ENCODE results near the gene CD40. TPM values are rescaled to one million over a fixed set of nuclear protein-coding genes. Genes with fewer than 3 reads are reported as not detected.

CD40 gene
- polyA plus RNA-seq, 3 donors, result 14.4 to 26.1 (median 18.8) TPM

DNA sequence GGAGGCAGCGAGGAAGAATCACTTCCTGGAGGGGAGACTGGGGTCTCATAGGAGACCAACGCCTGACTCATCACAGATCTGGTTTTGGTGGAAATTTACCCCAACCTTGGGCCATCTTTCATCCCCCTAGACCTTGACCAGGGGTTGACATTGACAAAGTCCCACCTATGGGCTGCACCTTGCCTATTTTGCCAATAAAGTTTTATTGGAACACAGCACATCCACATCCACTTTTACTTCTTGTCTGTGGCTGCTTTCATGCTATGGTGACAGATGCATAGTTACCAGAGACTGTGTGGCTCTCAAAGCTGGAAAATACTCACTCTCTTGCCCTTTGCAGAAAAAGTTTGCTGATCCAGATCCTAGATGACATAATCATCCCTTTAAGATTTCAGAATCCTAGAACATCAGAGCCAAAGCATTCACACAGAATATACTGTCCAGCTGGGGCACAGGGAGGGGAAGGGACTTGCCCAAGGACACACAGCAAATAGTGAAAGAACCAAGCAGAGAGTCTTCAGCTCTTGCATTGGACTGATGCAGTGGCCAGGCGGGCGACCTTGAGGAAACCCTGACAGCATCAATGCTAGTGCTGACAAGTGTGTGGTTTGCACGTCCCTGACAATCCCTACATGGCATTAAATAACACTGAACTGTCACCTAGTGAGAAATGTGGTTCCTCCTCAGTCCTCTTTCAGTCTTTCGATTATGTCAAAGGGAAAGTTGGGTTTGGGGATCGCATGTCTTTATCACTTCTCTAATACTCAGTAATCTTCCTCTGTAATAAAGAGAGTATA is 41.2 kb downstream of the CD40 start:
- Mint-ChIP-seq H3K27me3 (ENCODE audit: low read depth in 3 of 3) (peaks cover 16 to 18% (median 16%) of the 10 kb centered on the region in 3 donors), H3K4me1 (no peaks in the 10 kb centered on the region), H3K9me3 (no peaks in the 10 kb centered on the region), H3K36me3 (no peaks in the 10 kb centered on the region), H3K27ac (no peak overlapping the region), H3K4me3 (no peak overlapping the region)
- TF ChIP-seq, protein P1, sequence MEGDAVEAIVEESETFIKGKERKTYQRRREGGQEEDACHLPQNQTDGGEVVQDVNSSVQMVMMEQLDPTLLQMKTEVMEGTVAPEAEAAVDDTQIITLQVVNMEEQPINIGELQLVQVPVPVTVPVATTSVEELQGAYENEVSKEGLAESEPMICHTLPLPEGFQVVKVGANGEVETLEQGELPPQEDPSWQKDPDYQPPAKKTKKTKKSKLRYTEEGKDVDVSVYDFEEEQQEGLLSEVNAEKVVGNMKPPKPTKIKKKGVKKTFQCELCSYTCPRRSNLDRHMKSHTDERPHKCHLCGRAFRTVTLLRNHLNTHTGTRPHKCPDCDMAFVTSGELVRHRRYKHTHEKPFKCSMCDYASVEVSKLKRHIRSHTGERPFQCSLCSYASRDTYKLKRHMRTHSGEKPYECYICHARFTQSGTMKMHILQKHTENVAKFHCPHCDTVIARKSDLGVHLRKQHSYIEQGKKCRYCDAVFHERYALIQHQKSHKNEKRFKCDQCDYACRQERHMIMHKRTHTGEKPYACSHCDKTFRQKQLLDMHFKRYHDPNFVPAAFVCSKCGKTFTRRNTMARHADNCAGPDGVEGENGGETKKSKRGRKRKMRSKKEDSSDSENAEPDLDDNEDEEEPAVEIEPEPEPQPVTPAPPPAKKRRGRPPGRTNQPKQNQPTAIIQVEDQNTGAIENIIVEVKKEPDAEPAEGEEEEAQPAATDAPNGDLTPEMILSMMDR (IDR thresholded peaks at IDR 0.05), result no peak
- no peaks in the 10 kb centered on the region for H3K36me3 ChIP-seq (replicated peaks in 1 of 2; ENCODE audit: control insufficient read depth in 1 of 2, insufficient read depth in 2 of 2, low read length in 2 of 2)
- 49% methylated on average over 3 of the region's 7 CpGs for WGBS (ENCODE audit: insufficient coverage)
- no peak overlapping the region for H2AFZ ChIP-seq (ENCODE audit: insufficient read depth, low read depth, low read length, poor library complexity, severe bottlenecking)
- no peaks in the 10 kb centered on the region for H3K27me3 ChIP-seq (ENCODE audit: control insufficient read depth in 2 of 2, insufficient read depth in 2 of 2, low read length in 2 of 2)
- H3K9me3 ChIP-seq (replicated peaks in 1 of 2; ENCODE audit: control insufficient read depth in 1 of 2, insufficient read depth in 1 of 2, low read length in 2 of 2), result no peaks in the 10 kb centered on the region
- no peaks in the 10 kb centered on the region for H3K4me1 ChIP-seq (ENCODE audit: control insufficient read depth in 1 of 2, insufficient read depth in 2 of 2, low read length in 2 of 2)
- H3K27ac ChIP-seq (ENCODE audit: low read depth in 1 of 2, low read length in 2 of 2), result no peak overlapping the region
- intact Hi-C loops (cut with micrococcal nuclease), result no loop called here
- H4K20me1 ChIP-seq (ENCODE audit: insufficient read depth, low read length), result no peaks in the 10 kb centered on the region
- H3K9ac ChIP-seq (ENCODE audit: insufficient read depth, low read length, poor library complexity, severe bottlenecking), result no peak overlapping the region
- H3K4me3 ChIP-seq (replicated peaks in 1 of 3; ENCODE audit: low read depth in 2 of 3, low read length in 3 of 3), result no peak overlapping the region
- DNase-seq, result no peak
- H3K4me2 ChIP-seq (replicated peaks; ENCODE audit: extremely low read depth, low read length, poor library complexity, severe bottlenecking), result no peak overlapping the region
- H3K79me2 ChIP-seq (ENCODE audit: insufficient read depth, low read length), result no peaks in the 10 kb centered on the region

DNA sequence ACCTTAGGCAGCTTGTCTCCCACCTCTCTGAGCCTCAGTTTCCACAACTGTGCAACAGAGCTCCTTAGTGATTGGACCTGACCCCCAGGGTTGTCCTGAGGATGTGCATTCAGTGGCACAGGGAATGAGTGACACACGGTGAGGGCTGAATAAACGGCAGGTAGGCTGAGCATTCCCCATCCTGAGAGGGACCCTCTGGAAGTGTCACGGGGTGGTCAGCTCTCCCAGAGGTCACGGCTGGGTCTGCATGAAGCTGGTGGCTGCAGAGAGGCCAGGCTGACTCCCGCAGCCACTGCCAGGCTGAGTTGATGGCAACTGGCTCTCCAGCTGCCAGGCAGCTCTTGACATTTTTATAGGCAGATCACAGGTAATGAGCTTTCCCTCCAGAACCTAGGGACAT is 42.5 kb downstream of the CD40 start:
- no peak overlapping the region for H3K4me3 ChIP-seq (replicated peaks in 1 of 3; ENCODE audit: low read depth in 2 of 3, low read length in 3 of 3)
- H2AFZ ChIP-seq (ENCODE audit: insufficient read depth, low read depth, low read length, poor library complexity, severe bottlenecking), result no peak overlapping the region
- no peak overlapping the region for H3K4me2 ChIP-seq (replicated peaks; ENCODE audit: extremely low read depth, low read length, poor library complexity, severe bottlenecking)
- DNase-seq, result no peak
- TF ChIP-seq, protein P1 (IDR thresholded peaks at IDR 0.05), result no peak
- intact Hi-C loops (cut with micrococcal nuclease), result no loop called here
- H3K9me3 ChIP-seq (replicated peaks in 1 of 2; ENCODE audit: control insufficient read depth in 1 of 2, insufficient read depth in 1 of 2, low read length in 2 of 2), result no peaks in the 10 kb centered on the region
- H3K27ac ChIP-seq (ENCODE audit: low read depth in 1 of 2, low read length in 2 of 2), result no peak overlapping the region
- Mint-ChIP-seq H3K4me1 (no peaks in the 10 kb centered on the region), H3K27me3 (ENCODE audit: low read depth in 3 of 3) (peaks cover 9 to 15% (median 11%) of the 10 kb centered on the region in 3 donors), H3K27ac (no peak overlapping the region), H3K36me3 (no peaks in the 10 kb centered on the region), H3K9me3 (no peaks in the 10 kb centered on the region), H3K4me3 (no peak overlapping the region)
- no peaks in the 10 kb centered on the region for H3K36me3 ChIP-seq (replicated peaks in 1 of 2; ENCODE audit: control insufficient read depth in 1 of 2, insufficient read depth in 2 of 2, low read length in 2 of 2)
- no peaks in the 10 kb centered on the region for H3K4me1 ChIP-seq (ENCODE audit: control insufficient read depth in 1 of 2, insufficient read depth in 2 of 2, low read length in 2 of 2)
- H3K27me3 ChIP-seq (ENCODE audit: control insufficient read depth in 2 of 2, insufficient read depth in 2 of 2, low read length in 2 of 2), result no peaks in the 10 kb centered on the region
- peak overlapping the region; percentile 18 for H3K9ac ChIP-seq (ENCODE audit: insufficient read depth, low read length, poor library complexity, severe bottlenecking)
- H3K79me2 ChIP-seq (ENCODE audit: insufficient read depth, low read length), result no peaks in the 10 kb centered on the region
- WGBS (ENCODE audit: insufficient coverage), result 74% methylated on average over 5 of the region's 5 CpGs
- no peaks in the 10 kb centered on the region for H4K20me1 ChIP-seq (ENCODE audit: insufficient read depth, low read length)

All from CD14-positive monocyte (primary cell).